Measurements from ENCODE around the gene PVALEF. TPM values are rescaled to one million over a fixed set of nuclear protein-coding genes. Genes with fewer than 3 reads are reported as not detected.

PVALEF gene
- total and polyA plus RNA-seq, 2 of the 13 experiments (the other 11 are each of a cell fraction or from before 2014, with no cell fraction given), result 0.18 TPM

DNA sequence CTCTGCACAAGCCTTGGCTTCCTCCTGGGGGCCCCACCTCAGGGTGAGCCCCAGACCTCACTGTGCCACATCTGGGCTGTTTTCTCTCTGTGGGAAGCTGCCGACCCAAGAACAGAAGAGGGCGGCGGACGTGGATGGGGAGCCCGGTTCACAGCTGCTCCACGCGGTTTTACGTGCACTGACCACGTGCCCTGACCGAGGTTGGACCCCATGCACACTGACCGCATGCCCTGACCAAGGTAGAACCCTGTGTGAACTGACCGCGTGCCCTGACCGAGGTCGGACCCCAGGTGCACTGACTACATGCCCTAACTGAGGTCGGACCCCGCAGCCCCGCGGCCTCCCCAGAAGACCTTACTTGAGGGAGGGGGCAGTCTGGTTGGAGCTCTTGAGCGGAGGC, 37.8 kb downstream of the PVALEF start:
- TF ChIP-seq ZNF720 (CRISPR knock-in tag; IDR thresholded peaks at IDR 0.05) (no peak), ZNF510 (CRISPR knock-in tag; IDR thresholded peaks at IDR 0.05; ENCODE audit: low read depth) (no peak), NFE2L2 (IDR thresholded peaks at IDR 0.05; ENCODE audit: low read length) (no peak)
- TF ChIP-seq, protein P1, sequence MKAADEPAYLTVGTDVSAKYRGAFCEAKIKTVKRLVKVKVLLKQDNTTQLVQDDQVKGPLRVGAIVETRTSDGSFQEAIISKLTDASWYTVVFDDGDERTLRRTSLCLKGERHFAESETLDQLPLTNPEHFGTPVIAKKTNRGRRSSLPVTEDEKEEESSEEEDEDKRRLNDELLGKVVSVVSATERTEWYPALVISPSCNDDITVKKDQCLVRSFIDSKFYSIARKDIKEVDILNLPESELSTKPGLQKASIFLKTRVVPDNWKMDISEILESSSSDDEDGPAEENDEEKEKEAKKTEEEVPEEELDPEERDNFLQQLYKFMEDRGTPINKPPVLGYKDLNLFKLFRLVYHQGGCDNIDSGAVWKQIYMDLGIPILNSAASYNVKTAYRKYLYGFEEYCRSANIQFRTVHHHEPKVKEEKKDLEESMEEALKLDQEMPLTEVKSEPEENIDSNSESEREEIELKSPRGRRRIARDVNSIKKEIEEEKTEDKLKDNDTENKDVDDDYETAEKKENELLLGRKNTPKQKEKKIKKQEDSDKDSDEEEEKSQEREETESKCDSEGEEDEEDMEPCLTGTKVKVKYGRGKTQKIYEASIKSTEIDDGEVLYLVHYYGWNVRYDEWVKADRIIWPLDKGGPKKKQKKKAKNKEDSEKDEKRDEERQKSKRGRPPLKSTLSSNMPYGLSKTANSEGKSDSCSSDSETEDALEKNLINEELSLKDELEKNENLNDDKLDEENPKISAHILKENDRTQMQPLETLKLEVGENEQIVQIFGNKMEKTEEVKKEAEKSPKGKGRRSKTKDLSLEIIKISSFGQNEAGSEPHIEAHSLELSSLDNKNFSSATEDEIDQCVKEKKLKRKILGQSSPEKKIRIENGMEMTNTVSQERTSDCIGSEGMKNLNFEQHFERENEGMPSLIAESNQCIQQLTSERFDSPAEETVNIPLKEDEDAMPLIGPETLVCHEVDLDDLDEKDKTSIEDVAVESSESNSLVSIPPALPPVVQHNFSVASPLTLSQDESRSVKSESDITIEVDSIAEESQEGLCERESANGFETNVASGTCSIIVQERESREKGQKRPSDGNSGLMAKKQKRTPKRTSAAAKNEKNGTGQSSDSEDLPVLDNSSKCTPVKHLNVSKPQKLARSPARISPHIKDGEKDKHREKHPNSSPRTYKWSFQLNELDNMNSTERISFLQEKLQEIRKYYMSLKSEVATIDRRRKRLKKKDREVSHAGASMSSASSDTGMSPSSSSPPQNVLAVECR (CRISPR knock-in tag; IDR thresholded peaks at IDR 0.05; ENCODE audit: borderline replicate concordance), result 0 out of 2 replicates have a peak, but pooled peaks have one; percentile 16
- H3K79me2 ChIP-seq (ENCODE audit: insufficient read depth, low read length), result no peaks in the 10 kb centered on the region
- no peaks in the 10 kb centered on the region for H3K9me3 ChIP-seq (ENCODE audit: low read length)
- DNase-seq (ENCODE audit: low spot score), result no peak
- no peaks in the 10 kb centered on the region; the same call in 1 of the 2 replicates for H4K20me1 ChIP-seq (ENCODE audit: insufficient read depth, low read length)
- no peak overlapping the region for H3K4me3 ChIP-seq (replicated peaks in 1 of 3; ENCODE audit: insufficient read depth in 1 of 3, low read depth in 2 of 3, low read length in 3 of 3)
- H3K4me1 ChIP-seq (ENCODE audit: insufficient read depth, low read length), result no peaks in the 10 kb centered on the region
- in situ Hi-C loops (cut with HindIII; ENCODE audit: extremely low pct_ligation_motif_present, low pct_unique_long_range_greater_than_20kb), result no loop called here
- H3K27ac ChIP-seq (ENCODE audit: extremely low read length, insufficient read depth, low read length), result no peak overlapping the region
- no peak overlapping the region for H3K9ac ChIP-seq (ENCODE audit: insufficient read depth, low read depth, low read length)
- intact Hi-C loops (cut with micrococcal nuclease; ENCODE audit: unreplicated experiment), result loop anchor here (5.0 kb wide), 1 partner anchor 61 kb away; no protein-coding TSS in a partner anchor
- no peak for FAIRE-seq
- H3K36me3 ChIP-seq (replicated peaks in 1 of 2; ENCODE audit: control insufficient read depth in 1 of 2, insufficient read depth in 2 of 2, low read length in 2 of 2), result peaks cover 19 to 61% of the 10 kb centered on the region in 2 experiments; a peak in 4 of 5 replicates
- ATAC-seq, result no peak
- POLR2A ChIA-PET, result no interaction called here
- H2AFZ ChIP-seq (ENCODE audit: low read length), result no peak overlapping the region
- CTCF ChIA-PET (ENCODE audit: low intra/inter-chr PET ratio, low total read pairs), result no interaction called here
- no peaks in the 10 kb centered on the region for H3K27me3 ChIP-seq (ENCODE audit: control insufficient read depth in 1 of 2, insufficient read depth in 2 of 2, low read length in 2 of 2)
- BruUV-seq (replicated peaks), result no TSS peak
- 98% methylated on average over 19 of the region's 20 CpGs for WGBS (ENCODE audit: low lambda C conversion rate)
- no peak overlapping the region for H3K4me2 ChIP-seq (ENCODE audit: low read depth, low read length)
